Breast epithelium (tissue), 3 donors: ENCODE results near the gene PCSK2.
"Not testable (repeated sequence)": the region's sequence is repeated elsewhere in the genome, so short reads cannot be mapped to it uniquely, and the experiment has no call there.

Source experiments
- POLR2A ChIP-seq: fragments of 450-650 bp; IDR thresholded peaks from one replicate; pipeline ENCODE4 v1.6.1; 2016; ENCODE audit warnings: antibody characterized with exemption, mild to moderate bottlenecking, moderate library complexity
- POLR2AphosphoS5 ChIP-seq, 3 donors: sonication (generic); formaldehyde crosslinking; IDR thresholded peaks; one replicate each; pipeline ENCODE4 v1.6.1; 2017; ENCODE audit warnings: antibody characterized with exemption in 3 of 3
- TF ChIP-seq, protein P1 (sequence below), 3 donors: fragments of 450-650 bp; IDR thresholded peaks; one replicate each; pipeline ENCODE4 v1.5.1; 2016 to 2017; ENCODE audit warnings: antibody characterized with exemption in 3 of 3, mild to moderate bottlenecking in 3 of 3, moderate library complexity in 3 of 3

DNA sequence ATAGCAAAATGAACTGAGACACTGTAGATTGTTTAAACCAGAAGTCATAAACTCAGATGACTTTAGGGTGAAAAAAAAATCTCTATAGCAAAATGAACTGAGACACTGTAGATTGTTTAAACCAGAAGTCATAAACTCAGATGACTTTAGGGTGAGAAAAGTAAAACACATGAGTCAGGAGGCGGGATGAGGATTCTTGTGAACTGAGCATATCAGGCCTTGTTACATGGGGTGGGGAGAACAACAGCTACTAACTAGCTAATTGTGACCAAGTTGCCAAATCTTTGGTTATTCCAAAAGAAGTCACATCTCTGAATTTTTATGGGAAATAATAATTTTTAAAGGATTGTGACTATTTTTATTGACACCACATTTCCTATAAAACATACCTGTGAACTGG, 7.0 kb upstream of the PCSK2 start:
- TF ChIP-seq, protein P1, sequence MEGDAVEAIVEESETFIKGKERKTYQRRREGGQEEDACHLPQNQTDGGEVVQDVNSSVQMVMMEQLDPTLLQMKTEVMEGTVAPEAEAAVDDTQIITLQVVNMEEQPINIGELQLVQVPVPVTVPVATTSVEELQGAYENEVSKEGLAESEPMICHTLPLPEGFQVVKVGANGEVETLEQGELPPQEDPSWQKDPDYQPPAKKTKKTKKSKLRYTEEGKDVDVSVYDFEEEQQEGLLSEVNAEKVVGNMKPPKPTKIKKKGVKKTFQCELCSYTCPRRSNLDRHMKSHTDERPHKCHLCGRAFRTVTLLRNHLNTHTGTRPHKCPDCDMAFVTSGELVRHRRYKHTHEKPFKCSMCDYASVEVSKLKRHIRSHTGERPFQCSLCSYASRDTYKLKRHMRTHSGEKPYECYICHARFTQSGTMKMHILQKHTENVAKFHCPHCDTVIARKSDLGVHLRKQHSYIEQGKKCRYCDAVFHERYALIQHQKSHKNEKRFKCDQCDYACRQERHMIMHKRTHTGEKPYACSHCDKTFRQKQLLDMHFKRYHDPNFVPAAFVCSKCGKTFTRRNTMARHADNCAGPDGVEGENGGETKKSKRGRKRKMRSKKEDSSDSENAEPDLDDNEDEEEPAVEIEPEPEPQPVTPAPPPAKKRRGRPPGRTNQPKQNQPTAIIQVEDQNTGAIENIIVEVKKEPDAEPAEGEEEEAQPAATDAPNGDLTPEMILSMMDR (IDR thresholded peaks at IDR 0.05): not testable (repeated sequence)
- TF ChIP-seq POLR2AphosphoS5 (IDR thresholded peaks at IDR 0.05); POLR2A: not testable (repeated sequence)
